Pancreas (tissue), 10 donors: ENCODE data around the gene SV2C. TPM values are rescaled to one million over a fixed set of nuclear protein-coding genes. Genes with fewer than 3 reads are reported as not detected.
"Not testable (repeated sequence)": the region's sequence is repeated elsewhere in the genome, so short reads cannot be mapped to it uniquely, and the experiment has no call there.

Experiments used
- ATAC-seq, 4 donors: fragments of 200-7000 bp; cut with Tn5 transposase; one replicate each; pipeline versions ENCODE4 v1.8.0 to v1.9.1; 2020; ENCODE audit warnings: mild to moderate bottlenecking in 4 of 4, moderate library complexity in 4 of 4
- DNase-seq, 6 donors: peaks; one replicate each; pipeline ENCODE4 v3.0.0-alpha.2; 2020
- FAIRE-seq: peaks from 2 replicates; lab custom pipeline; 2012; peaks lifted over from hg19 to GRCh38; lab: Jason Lieb, UNC
- H3K27ac ChIP-seq, 4 donors: fragments of 200-600 bp; sonication (generic); 1 replicate in 3 of 4; 2 replicates in 1 of 4; pipeline versions ENCODE4 v1.5.0 to v1.8.0; 2020
- H3K27me3 ChIP-seq, 4 donors: fragments of 200-600 bp; one replicate each; pipeline ENCODE4 v1.8.0; 2021
- H3K36me3 ChIP-seq, 3 donors: fragments of 200-600 bp; sonication (generic) in 1 of 3; one replicate each; pipeline versions ENCODE4 v1.5.0 to v1.8.0; 2020 to 2021
- H3K4me1 ChIP-seq, 3 donors: fragments of 200-600 bp; one replicate each; pipeline ENCODE4 v1.8.0; 2021
- H3K4me3 ChIP-seq, 4 donors: fragments of 200-600 bp; sonication (generic) in 2 of 4; one replicate each; pipeline versions ENCODE4 v1.5.0 to v1.8.0; 2020 to 2021
- H3K9me3 ChIP-seq, 4 donors: fragments of 200-600 bp; one replicate each; pipeline ENCODE4 v1.8.0; 2021
- CTCF ChIP-seq, 4 donors: fragments of 200-600 bp; sonication (generic) in 3 of 4; IDR thresholded peaks; one replicate each; pipeline versions ENCODE4 v1.5.0 to v1.8.0; 2021; ENCODE audit warnings: antibody characterized with exemption in 4 of 4
- WGBS, 2 donors: extraction: QIAGEN DNeasy Blood & Tissue Kit; methylation state at CpG; one replicate each; pipeline ENCODE4 v1.1.7; 2013; 5-methylcytosine and 5-hydroxymethylcytosine counted together
- intact Hi-C, 3 donors: fragments of 100-400 bp; cut with DNase I; formaldehyde crosslinking; loops; one replicate each; pipeline versions ENCODE4 v1.11.1 to v1.14.2; 2022
- polyA plus RNA-seq, 2 donors: library from polyadenylated mRNA; stranded (reverse); fragments of 200-250 nt; gene quantifications; one replicate each; pipeline ENCODE4 v1.2.3, GENCODE V29; 2013
- total RNA-seq, 6 donors: library from RNA; stranded (reverse); fragmentation: NEBNext Ultra II Directional in 4 of 6; extraction: Animal tissue kit (Norgen Biotek cat#: 25700) in 4 of 6; gene quantifications; one replicate each; pipeline versions ENCODE4 v1.2.1 to v1.2.4, GENCODE V29; 2021 to 2023
- donor health status: healthy with polysubstance abuse.
- donor health status: DM: no; HTN: no; CAD: no; lungs with moderate emphysema.
- donor health status: DM: no; HTN: no; CAD: no.
- donor health status: control.
- donor health status: control.
- donor health status: Bipolar disorder and iron deficiency.
- donor health status: DM: yes; HTN: yes; CAD: no.
- donor health status: DM: no; HTN: no; CAD: no.
- donor health status: DM: no; HTN: no; CAD: no.
- donor health status: DM: yes; HTN: yes; CAD: no.

Gene SV2C
- total and polyA plus RNA-seq, 8 donors: 0.05 to 0.18 (median 0.08) TPM; not detected in 1

GRCh38 chr5:76085243-76085579 is 2.0 kb downstream of the SV2C start:
- peaks cover 0 to 56% (median 7%) of the 10 kb centered on the region in 4 donors for H3K27me3 ChIP-seq
- FAIRE-seq: no peak
- WGBS, 2 donors: 17 to 25% methylated on average over 7 of the region's 7 CpGs
- no peaks in the 10 kb centered on the region for H3K36me3 ChIP-seq
- no peak for DNase-seq
- intact Hi-C loops: no loop called here
- H3K9me3 ChIP-seq: no peaks in the 10 kb centered on the region
- H3K27ac ChIP-seq: no peak overlapping the region
- no peak for ATAC-seq
- no peak for TF ChIP-seq CTCF (IDR thresholded peaks at IDR 0.05)
- no peak overlapping the region for H3K4me3 ChIP-seq
- peaks cover 0 to 12% (median 7%) of the 10 kb centered on the region in 3 donors for H3K4me1 ChIP-seq

GRCh38 chr5:76086095-76086494 is 2.9 kb downstream of the SV2C start:
- TF ChIP-seq CTCF (IDR thresholded peaks at IDR 0.05): no peak
- peaks cover 0 to 56% (median 7%) of the 10 kb centered on the region in 4 donors for H3K27me3 ChIP-seq

GRCh38 chr5:76089156-76089555 is 6.0 kb downstream of the SV2C start:
- intact Hi-C loops, H3K4me3 ChIP-seq, H3K9me3 ChIP-seq, H3K4me1 ChIP-seq, ATAC-seq, H3K36me3 ChIP-seq, H3K27ac ChIP-seq, FAIRE-seq, DNase-seq: not testable (repeated sequence)
- WGBS, 2 donors: 82 to 85% methylated on average over 2 of the region's 2 CpGs
- peaks cover 0 to 41% (median under 1%) of the 10 kb centered on the region in 4 donors for H3K27me3 ChIP-seq

More at GRCh38 chr5:76086095-76086494, 2.9 kb downstream of the SV2C start:
- FAIRE-seq: no peak
- intact Hi-C loops: no loop called here
- no peaks in the 10 kb centered on the region for H3K9me3 ChIP-seq
- H3K27ac ChIP-seq: no peak overlapping the region
- no peaks in the 10 kb centered on the region for H3K36me3 ChIP-seq
- peaks cover 0 to 12% (median 7%) of the 10 kb centered on the region in 3 donors for H3K4me1 ChIP-seq
- ATAC-seq: no peak
- no peak for DNase-seq
- WGBS, 2 donors: 61 to 64% methylated on average over 4 of the region's 4 CpGs
- H3K4me3 ChIP-seq: no peak overlapping the region

GRCh38 chr5:76091351-76091750 is 8.2 kb downstream of the SV2C start:
- 60 to 72% methylated on average over 1 of the region's 1 CpG for WGBS, 2 donors
- Histone ChIP-seq H3K4me1 (no peaks in the 10 kb centered on the region), H3K4me3 (no peak overlapping the region), H3K27me3 (peaks cover 0 to 25% (median 0%) of the 10 kb centered on the region in 4 donors), H3K36me3 (no peaks in the 10 kb centered on the region), H3K27ac (no peak overlapping the region), H3K9me3 (no peaks in the 10 kb centered on the region)
- no peak for DNase-seq
- ATAC-seq: no peak
- TF ChIP-seq CTCF (IDR thresholded peaks at IDR 0.05): no peak
- FAIRE-seq: no peak
- intact Hi-C loops: no loop called here

GRCh38 chr5:76099286-76099702 is 16.1 kb downstream of the SV2C start:
- FAIRE-seq (no peak), ATAC-seq (no peak)

More at GRCh38 chr5:76099286-76099702, 16.1 kb downstream of the SV2C start:
- no peaks in the 10 kb centered on the region for H3K4me1 ChIP-seq
- no peak for TF ChIP-seq CTCF (IDR thresholded peaks at IDR 0.05)
- no peaks in the 10 kb centered on the region for H3K36me3 ChIP-seq
- DNase-seq: no peak
- no peak overlapping the region for H3K4me3 ChIP-seq
- 46 to 48% methylated on average over 2 of the region's 2 CpGs for WGBS, 2 donors
- H3K27me3 ChIP-seq: no peaks in the 10 kb centered on the region
- intact Hi-C loops: no loop called here
- no peak overlapping the region for H3K27ac ChIP-seq
- no peaks in the 10 kb centered on the region for H3K9me3 ChIP-seq
